Sigmoid colon (tissue), 7 donors: ENCODE data around the gene NDUFS1. TPM values are rescaled to one million over a fixed set of nuclear protein-coding genes. Genes with fewer than 3 reads are reported as not detected.

Experiments
- DNase-seq: peaks from one replicate; pipeline ENCODE4 v3.0.0-alpha.2; 2019
- H3K27ac ChIP-seq, 4 donors: fragments of 200-600 bp; sonication (generic); one replicate each; pipeline ENCODE4 v1.5.1; 2016 to 2019; ENCODE audit warnings: mild to moderate bottlenecking in 1 of 4
- H3K27me3 ChIP-seq, 3 donors: fragments of 200-600 bp; sonication (generic); one replicate each; pipeline ENCODE4 v1.5.1; 2019; ENCODE audit warnings: mild to moderate bottlenecking in 1 of 3
- H3K36me3 ChIP-seq, 4 donors: fragments of 200-600 bp; sonication (generic); one replicate each; pipeline ENCODE4 v1.5.1; 2016 to 2019
- H3K4me1 ChIP-seq, 4 donors: fragments of 200-600 bp; sonication (generic); one replicate each; pipeline ENCODE4 v1.5.1; 2017 to 2019
- H3K4me3 ChIP-seq, 4 donors: fragments of 200-600 bp; sonication (generic); one replicate each; pipeline ENCODE4 v1.5.1; 2017 to 2019; ENCODE audit warnings: mild to moderate bottlenecking in 2 of 4, moderate library complexity in 1 of 4
- H3K9me3 ChIP-seq, 4 donors: fragments of 200-600 bp in 3 of 4; sonication (generic) in 3 of 4; one replicate each; pipeline versions ENCODE4 v1.5.1 to v1.6.1; 2013 to 2019
- CTCF ChIP-seq, 4 experiments: fragments of 450-650 bp in 3 of 4; fragments of 200-600 bp in 1 of 4; IDR thresholded peaks; one replicate each; pipeline ENCODE4 v1.5.1; 2016 to 2019; ENCODE audit warnings: antibody characterized with exemption in 4 of 4, mild to moderate bottlenecking in 3 of 4, moderate library complexity in 2 of 4
- EP300 ChIP-seq, 4 donors: sonication (generic); formaldehyde crosslinking; IDR thresholded peaks; one replicate each; pipeline ENCODE4 v1.6.1; 2017; ENCODE audit warnings: antibody characterized with exemption in 4 of 4
- POLR2A ChIP-seq, 2 donors: fragments of 450-650 bp; IDR thresholded peaks; one replicate each; pipeline ENCODE4 v1.6.1; 2016; ENCODE audit warnings: antibody characterized with exemption in 2 of 2, mild to moderate bottlenecking in 2 of 2, moderate library complexity in 2 of 2
- POLR2AphosphoS5 ChIP-seq, 4 donors: sonication (generic); formaldehyde crosslinking; IDR thresholded peaks; one replicate each; pipeline ENCODE4 v1.6.1; 2017; ENCODE audit warnings: antibody characterized with exemption in 4 of 4
- WGBS, 2 donors: extraction: QIAGEN DNeasy Blood & Tissue Kit; methylation state at CpG; one replicate each; pipeline ENCODE4 v1.1.7; 2013; 5-methylcytosine and 5-hydroxymethylcytosine counted together
- intact Hi-C: fragments of 100-400 bp; cut with DNase I; formaldehyde crosslinking; loops from one replicate; pipeline ENCODE4 v1.15.1; 2023
- polyA plus RNA-seq, 3 donors: library from polyadenylated mRNA; stranded (reverse); fragments of 200-250 nt; gene quantifications; one replicate each; pipeline ENCODE4 v1.2.3, GENCODE V29; 2013
- small RNA-seq, 3 donors: library from RNA; depleted of rRNA; stranded (forward); fragments of <200 nt; gene quantifications; one replicate each; pipeline ENCODE3, GENCODE V24; 2016
- total RNA-seq, 4 donors: library from RNA; depleted of rRNA; stranded (reverse); fragments of >200 nt; gene quantifications; one replicate each; pipeline ENCODE4 v1.1.0, GENCODE V29; 2016
- donor health status: healthy with polysubstance abuse.
- donor health status: Bipolar disorder and iron deficiency.
- donor health status: healthy.

NDUFS1 gene
- total and polyA plus RNA-seq, 7 donors = 46.6 to 109 (median 69.5) TPM

- TF ChIP-seq POLR2A (IDR thresholded peaks at IDR 0.05) = no peak
- TF ChIP-seq POLR2AphosphoS5 (IDR thresholded peaks at IDR 0.05) = no peak
- no peak for TF ChIP-seq CTCF (IDR thresholded peaks at IDR 0.05)
- no peak for TF ChIP-seq EP300 (IDR thresholded peaks at IDR 0.05)
- Histone ChIP-seq H3K27me3 (no peaks in the 10 kb centered on the region), H3K9me3 (no peaks in the 10 kb centered on the region), H3K4me3 (no peak overlapping the region), H3K4me1 (peaks cover 0 to 15% (median 11%) of the 10 kb centered on the region in 4 donors), H3K36me3 (no peaks in the 10 kb centered on the region), H3K27ac (no peak overlapping the region)
- 97 to 100% methylated on average over 1 of the region's 1 CpG for WGBS, 2 donors
- intact Hi-C loops = no loop called here
- no peak for DNase-seq
Observed at GRCh38 chr2:206075113-206075512, 84.1 kb downstream of the NDUFS1 start.

- Histone ChIP-seq H3K4me3 (no peak overlapping the region), H3K27me3 (no peaks in the 10 kb centered on the region), H3K4me1 (peaks cover 0 to 6% (median 0%) of the 10 kb centered on the region in 4 donors), H3K9me3 (no peaks in the 10 kb centered on the region), H3K27ac (no peak overlapping the region), H3K36me3 (no peaks in the 10 kb centered on the region)
- TF ChIP-seq CTCF (IDR thresholded peaks at IDR 0.05) (no peak), POLR2AphosphoS5 (IDR thresholded peaks at IDR 0.05) (no peak), POLR2A (IDR thresholded peaks at IDR 0.05) (no peak), EP300 (IDR thresholded peaks at IDR 0.05) (no peak)
- 65 to 91% methylated on average over 1 of the region's 1 CpG for WGBS, 2 donors
- DNase-seq = no peak
- intact Hi-C loops = no loop called here
Observed at GRCh38 chr2:206071807-206072206, 87.4 kb downstream of the NDUFS1 start.

GRCh38 chr2:206069417-206069816, 89.8 kb downstream of the NDUFS1 start:
- no peaks in the 10 kb centered on the region for H3K36me3 ChIP-seq
- DNase-seq = no peak
- H3K27me3 ChIP-seq = no peaks in the 10 kb centered on the region
- TF ChIP-seq POLR2A (IDR thresholded peaks at IDR 0.05) = no peak
- TF ChIP-seq EP300 (IDR thresholded peaks at IDR 0.05) = no peak
- no peak for TF ChIP-seq POLR2AphosphoS5 (IDR thresholded peaks at IDR 0.05)
- no peak for TF ChIP-seq CTCF (IDR thresholded peaks at IDR 0.05)
- no peaks in the 10 kb centered on the region for H3K9me3 ChIP-seq
- H3K27ac ChIP-seq = no peak overlapping the region
- intact Hi-C loops = no loop called here
- no peaks in the 10 kb centered on the region for H3K4me1 ChIP-seq
- WGBS, 2 donors = 78 to 91% methylated on average over 2 of the region's 2 CpGs
- H3K4me3 ChIP-seq = no peak overlapping the region

DNA sequence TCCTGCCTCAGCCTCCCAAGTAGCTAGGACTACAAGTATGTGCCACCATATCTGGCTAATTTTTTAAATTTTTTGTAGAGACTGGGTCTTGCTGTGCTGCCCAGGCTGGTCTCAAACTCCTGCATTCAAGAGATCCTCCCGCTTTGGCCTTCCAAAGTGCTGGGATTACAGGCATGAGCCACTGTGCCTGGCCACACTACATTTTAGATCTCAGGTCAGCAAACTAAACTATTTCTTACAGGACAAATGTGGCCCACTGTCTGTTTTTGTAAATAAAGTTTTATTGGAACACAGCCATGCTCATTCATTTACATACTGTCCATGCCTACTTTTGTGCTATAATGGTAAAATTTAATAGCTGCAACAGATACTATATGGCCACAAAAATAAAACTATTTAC, 91.0 kb downstream of the NDUFS1 start:
- WGBS, 2 donors = 98 to 100% methylated on average over 1 of the region's 1 CpG
- no peak for DNase-seq
- H3K4me1 ChIP-seq = no peaks in the 10 kb centered on the region
- H3K9me3 ChIP-seq = no peaks in the 10 kb centered on the region
- H3K27me3 ChIP-seq = no peaks in the 10 kb centered on the region
- H3K4me3 ChIP-seq = no peak overlapping the region
- no peak overlapping the region for H3K27ac ChIP-seq
- intact Hi-C loops = no loop called here
- no peak for TF ChIP-seq POLR2AphosphoS5 (IDR thresholded peaks at IDR 0.05)
- no peak for TF ChIP-seq CTCF (IDR thresholded peaks at IDR 0.05)
- no peak for TF ChIP-seq POLR2A (IDR thresholded peaks at IDR 0.05)
- TF ChIP-seq EP300 (IDR thresholded peaks at IDR 0.05) = no peak
- peaks cover 0 to under 1% (median 0%) of the 10 kb centered on the region in 4 donors for H3K36me3 ChIP-seq

Small RNAs within 50 kb of the gene (small RNA-seq; reads per million reads assigned to genes)
- 0 reads per million in 3 donors for gene RF00134
- gene RF02271 = 0 reads per million in 3 donors
- 0 reads per million in 3 donors for gene SNORA41
- gene SNORD51 = 0 to 0.07 (median 0) reads per million in 3 donors

Other genes with a start within 250 kb of the NDUFS1 start
- 10 to 100 TPM; 13.0 to 19.8 (median 17.3) TPM for gene INO80D, start 73.3 kb downstream of the NDUFS1 start, total RNA-seq
- gene INO80D, start 73.3 kb downstream of the NDUFS1 start, polyA plus RNA-seq = 1 to 10 TPM; 1.2 to 5.0 (median 1.4) TPM
- 100 to 1,000 TPM; 227 to 680 (median 448) TPM for gene EEF1B2, start 451 bp upstream of the NDUFS1 start, total RNA-seq
- 1,000 to 10,000 TPM in 1 of 3 donors, 100 to 1,000 TPM in 2; 646 to 1,024 (median 948) TPM for gene EEF1B2, start 451 bp upstream of the NDUFS1 start, polyA plus RNA-seq
- 10 to 100 TPM; 12.7 to 15.0 (median 14.0) TPM for gene ZDBF2, start 115.2 kb upstream of the NDUFS1 start, total RNA-seq
- 1 to 10 TPM in 2 of 3 donors, under 1 TPM in 1; 0.23 to 1.4 (median 1.2) TPM for gene ZDBF2, start 115.2 kb upstream of the NDUFS1 start, polyA plus RNA-seq